Mucosa of descending colon (tissue), 3 donors: ENCODE results near the gene MYOM3. TPM values are rescaled to one million over a fixed set of nuclear protein-coding genes. Genes with fewer than 3 reads are reported as not detected.
A peak's percentile ranks its signal among the peaks of the same experiment; 100 is the strongest.

Experiments
- ATAC-seq: fragments of 200-7000 bp; cut with Tn5 transposase; one replicate; pipeline ENCODE4 v1.9.1; 2020; ENCODE audit warnings: mild to moderate bottlenecking, moderate library complexity
- DNase-seq, 3 donors: peaks; one replicate each; pipeline ENCODE4 v3.0.0-alpha.2; 2020
- H3K36me3 ChIP-seq: fragments of 200-600 bp; one replicate; pipeline ENCODE4 v1.8.0; 2021; ENCODE audit warnings: low read depth, mild to moderate bottlenecking
- H3K4me1 ChIP-seq: fragments of 200-600 bp; one replicate; pipeline ENCODE4 v1.8.0; 2021; ENCODE audit warnings: low read depth, mild to moderate bottlenecking
- H3K4me3 ChIP-seq: fragments of 200-600 bp; one replicate; pipeline ENCODE4 v1.8.0; 2021; ENCODE audit warnings: mild to moderate bottlenecking
- H3K9me3 ChIP-seq: fragments of 200-600 bp; one replicate; pipeline ENCODE4 v1.8.0; 2021; ENCODE audit warnings: mild to moderate bottlenecking
- CTCF ChIP-seq: fragments of 200-600 bp; IDR thresholded peaks from one replicate; pipeline ENCODE4 v1.8.0; 2022; ENCODE audit warnings: antibody characterized with exemption, mild to moderate bottlenecking
- intact Hi-C, 2 donors: fragments of 100-400 bp; cut with DNase I in 1 of 2; cut with micrococcal nuclease in 1 of 2; formaldehyde crosslinking; loops; one replicate each; pipeline versions ENCODE4 v1.11.0 to v1.11.1; 2022; cut with DNase I, micrococcal nuclease
- total RNA-seq, 3 donors: library from RNA; stranded (reverse); fragmentation: NEBNext Ultra II Directional in 2 of 3; extraction: Animal tissue kit (Norgen Biotek cat#: 25700) in 2 of 3; gene quantifications; one replicate each; pipeline versions ENCODE4 v1.2.1 to v1.2.4, GENCODE V29; 2021 to 2023
- donor health status: DM: no; HTN: no; CAD: no; lungs with moderate emphysema.
- donor health status: DM: no; HTN: no; CAD: no.
- donor health status: DM: no; HTN: yes; CAD: no.

Gene MYOM3
- total RNA-seq, 3 donors from 2014 or later = 2.6 to 3.4 (median 2.7) TPM

- TF ChIP-seq CTCF = no peak
- Histone ChIP-seq H3K4me3 (no peak overlapping the region), H3K4me1 (peaks cover 3% of the 10 kb centered on the region), H3K36me3 (no peaks in the 10 kb centered on the region), H3K9me3 (no peaks in the 10 kb centered on the region)
- ATAC-seq = no peak
- DNase-seq = peak in 1 of 3 donors; percentile 4
- intact Hi-C loops = no loop called here
These were observed 37.7 kb downstream of the MYOM3 start for GRCh38 chr1:24074196-24074595.

- H3K4me1 ChIP-seq = peaks cover 3% of the 10 kb centered on the region
- intact Hi-C loops = no loop called here
- H3K4me3 ChIP-seq = no peak overlapping the region
- no peaks in the 10 kb centered on the region for H3K9me3 ChIP-seq
- no peak for TF ChIP-seq CTCF
- no peak for ATAC-seq
- H3K36me3 ChIP-seq = no peaks in the 10 kb centered on the region
- no peak for DNase-seq
These were observed 40.0 kb downstream of the MYOM3 start for GRCh38 chr1:24071941-24072340.

- Histone ChIP-seq H3K9me3 (no peaks in the 10 kb centered on the region), H3K4me3 (no peak overlapping the region), H3K4me1 (peaks cover 3% of the 10 kb centered on the region), H3K36me3 (no peaks in the 10 kb centered on the region)
- DNase-seq = peak in 2 of 3 donors; percentile 74 to 92
- intact Hi-C loops = no loop called here
- peak; percentile 95 for ATAC-seq
- peak; percentile 76 for TF ChIP-seq CTCF
These were observed 41.0 kb downstream of the MYOM3 start for GRCh38 chr1:24070821-24071393.

- TF ChIP-seq CTCF = no peak
- no peaks in the 10 kb centered on the region for H3K36me3 ChIP-seq
- no peaks in the 10 kb centered on the region for H3K9me3 ChIP-seq
- intact Hi-C loops = no loop called here
- no peak for ATAC-seq
- peaks cover 3% of the 10 kb centered on the region for H3K4me1 ChIP-seq
- no peak overlapping the region for H3K4me3 ChIP-seq
- no peak for DNase-seq
These were observed 42.1 kb downstream of the MYOM3 start for GRCh38 chr1:24069817-24070216.

GRCh38 chr1:24067978-24068377 lies 44.0 kb downstream of the MYOM3 start:
- Histone ChIP-seq H3K4me3 (no peak overlapping the region), H3K9me3 (no peaks in the 10 kb centered on the region), H3K36me3 (no peaks in the 10 kb centered on the region), H3K4me1 (peaks cover 3% of the 10 kb centered on the region)
- TF ChIP-seq CTCF = no peak
- intact Hi-C loops = no loop called here
- DNase-seq (peak in 1 of 3 donors; percentile 8), ATAC-seq (peak; percentile 46)

- no peak for TF ChIP-seq CTCF
- no peak for DNase-seq
- H3K36me3 ChIP-seq = no peaks in the 10 kb centered on the region
- no peaks in the 10 kb centered on the region for H3K4me1 ChIP-seq
- intact Hi-C loops = no loop called here
- H3K4me3 ChIP-seq = no peak overlapping the region
- ATAC-seq = no peak
- H3K9me3 ChIP-seq = no peaks in the 10 kb centered on the region
These were observed 46.6 kb downstream of the MYOM3 start for GRCh38 chr1:24065304-24065703.
